Prostate gland (tissue), 2 donors: Measurements from ENCODE around the gene MTFR1L. TPM values are rescaled to one million over a fixed set of nuclear protein-coding genes. Genes with fewer than 3 reads are reported as not detected.

Experiments
- DNase-seq: peaks from one replicate; pipeline ENCODE4 v3.0.0-alpha.2; 2019; ENCODE audit warnings: low spot score
- H3K27ac ChIP-seq, 2 donors: fragments of 200-600 bp; sonication (generic); 2 replicates each; pipeline ENCODE4 v1.5.1; 2017 to 2019
- H3K27me3 ChIP-seq: fragments of 200-600 bp; sonication (generic); replicated peaks from 2 replicates; pipeline ENCODE4 v1.5.1; 2019; ENCODE audit not compliant: insufficient read depth
- H3K36me3 ChIP-seq, 2 donors: fragments of 200-600 bp; sonication (generic); 1 replicate in 1 of 2; 2 replicates in 1 of 2; pipeline versions ENCODE4 v1.5.1 to v1.8.1; 2017 to 2019
- H3K4me1 ChIP-seq: fragments of 200-600 bp; sonication (generic); replicated peaks from 2 replicates; pipeline ENCODE4 v1.5.1; 2019
- H3K4me3 ChIP-seq, 2 donors: fragments of 200-600 bp; sonication (generic); 2 replicates each; pipeline ENCODE4 v1.5.1; 2017 to 2019
- H3K9me3 ChIP-seq: fragments of 200-600 bp; sonication (generic); 2 replicates; pipeline ENCODE4 v1.5.1; 2017
- POLR2A ChIP-seq: fragments of 450-650 bp; IDR thresholded peaks from one replicate; pipeline ENCODE4 v1.6.1; 2016; ENCODE audit warnings: antibody characterized with exemption, mild to moderate bottlenecking
- POLR2AphosphoS5 ChIP-seq: sonication (generic); formaldehyde crosslinking; IDR thresholded peaks from one replicate; pipeline ENCODE4 v1.6.1; 2017; ENCODE audit warnings: antibody characterized with exemption
- WGBS: methylation state at CpG from one replicate; pipeline ENCODE4 v1.1.5; 2018; 5-methylcytosine and 5-hydroxymethylcytosine counted together
- intact Hi-C: fragments of 100-400 bp; cut with DNase I; formaldehyde crosslinking; loops from one replicate; pipeline ENCODE4 v1.14.2; 2022
- total RNA-seq, 2 donors: library from RNA; depleted of rRNA; stranded (reverse); fragments of >200 nt; gene quantifications; one replicate each; pipeline ENCODE4 v1.1.0, GENCODE V29; 2016
- TF ChIP-seq, protein P1 (sequence below), 4 experiments: fragments of 200-600 bp in 2 of 4; fragments of 450-650 bp in 2 of 4; sonication (generic) in 2 of 4; IDR thresholded peaks; 1 replicate in 3 of 4; 2 replicates in 1 of 4; pipeline ENCODE4 v1.5.1; 2016 to 2019; ENCODE audit warnings: antibody characterized with exemption in 4 of 4, mild to moderate bottlenecking in 2 of 4, moderate library complexity in 2 of 4

The MTFR1L gene
- total RNA-seq, 2 donors from 2014 or later = 82.2 to 112 TPM

DNA sequence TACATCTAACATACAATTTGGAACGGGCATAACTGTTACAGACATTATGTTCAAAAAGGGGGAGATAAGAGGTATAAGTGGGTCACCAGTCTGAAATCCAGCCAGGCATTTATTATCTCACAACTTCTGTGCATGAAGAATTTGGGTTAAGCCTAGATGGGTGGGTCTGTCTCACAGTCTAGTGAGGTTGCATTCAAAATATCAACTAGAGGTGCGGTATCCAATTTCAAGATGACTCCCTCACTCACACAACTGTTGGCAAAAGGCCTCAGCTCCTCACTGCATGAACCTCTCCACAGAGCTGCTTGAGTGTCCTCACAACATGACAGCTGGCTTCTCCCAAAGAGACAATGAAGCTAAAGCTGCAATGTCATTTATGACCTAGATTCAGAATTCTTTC is 34.8 kb downstream of the MTFR1L start:
- no peak for DNase-seq
- no peaks in the 10 kb centered on the region for H3K36me3 ChIP-seq
- H3K27me3 ChIP-seq = no peaks in the 10 kb centered on the region
- TF ChIP-seq, protein P1, sequence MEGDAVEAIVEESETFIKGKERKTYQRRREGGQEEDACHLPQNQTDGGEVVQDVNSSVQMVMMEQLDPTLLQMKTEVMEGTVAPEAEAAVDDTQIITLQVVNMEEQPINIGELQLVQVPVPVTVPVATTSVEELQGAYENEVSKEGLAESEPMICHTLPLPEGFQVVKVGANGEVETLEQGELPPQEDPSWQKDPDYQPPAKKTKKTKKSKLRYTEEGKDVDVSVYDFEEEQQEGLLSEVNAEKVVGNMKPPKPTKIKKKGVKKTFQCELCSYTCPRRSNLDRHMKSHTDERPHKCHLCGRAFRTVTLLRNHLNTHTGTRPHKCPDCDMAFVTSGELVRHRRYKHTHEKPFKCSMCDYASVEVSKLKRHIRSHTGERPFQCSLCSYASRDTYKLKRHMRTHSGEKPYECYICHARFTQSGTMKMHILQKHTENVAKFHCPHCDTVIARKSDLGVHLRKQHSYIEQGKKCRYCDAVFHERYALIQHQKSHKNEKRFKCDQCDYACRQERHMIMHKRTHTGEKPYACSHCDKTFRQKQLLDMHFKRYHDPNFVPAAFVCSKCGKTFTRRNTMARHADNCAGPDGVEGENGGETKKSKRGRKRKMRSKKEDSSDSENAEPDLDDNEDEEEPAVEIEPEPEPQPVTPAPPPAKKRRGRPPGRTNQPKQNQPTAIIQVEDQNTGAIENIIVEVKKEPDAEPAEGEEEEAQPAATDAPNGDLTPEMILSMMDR (IDR thresholded peaks at IDR 0.05) = no peak
- TF ChIP-seq POLR2AphosphoS5 (no peak), POLR2A (no peak)
- 92% methylated on average over 2 of the region's 2 CpGs for WGBS
- H3K9me3 ChIP-seq = no peaks in the 10 kb centered on the region
- no peak overlapping the region for H3K4me3 ChIP-seq
- peaks cover 7% of the 10 kb centered on the region for H3K4me1 ChIP-seq
- intact Hi-C loops = no loop called here
- no peak overlapping the region for H3K27ac ChIP-seq

DNA sequence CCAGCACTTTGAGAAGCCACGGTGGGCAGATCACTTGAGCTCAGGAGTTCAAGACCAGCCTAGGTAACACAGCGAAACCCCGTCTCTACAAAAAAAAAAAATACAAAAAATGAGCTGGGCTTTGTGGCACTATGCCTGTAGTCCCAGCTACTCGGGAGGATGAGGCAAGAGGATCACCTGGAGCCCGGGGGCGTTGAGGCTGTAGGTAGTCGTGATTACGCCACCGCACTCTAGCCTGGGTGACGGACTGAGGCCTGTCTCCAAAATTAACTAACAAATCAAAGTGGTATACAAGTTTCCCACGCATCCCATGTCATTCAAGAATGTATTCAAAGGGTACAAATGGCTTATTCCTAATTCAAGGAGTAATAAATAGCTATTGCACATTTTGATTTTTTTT is 37.1 kb downstream of the MTFR1L start:
- no peaks in the 10 kb centered on the region for H3K9me3 ChIP-seq
- H3K27me3 ChIP-seq = no peaks in the 10 kb centered on the region
- TF ChIP-seq, protein P1 (IDR thresholded peaks at IDR 0.05) = no peak
- TF ChIP-seq POLR2AphosphoS5 = no peak
- no peak for TF ChIP-seq POLR2A
- peaks cover 7% of the 10 kb centered on the region for H3K4me1 ChIP-seq
- H3K36me3 ChIP-seq = no peaks in the 10 kb centered on the region
- intact Hi-C loops = no loop called here
- WGBS = 91% methylated on average over 11 of the region's 11 CpGs
- H3K27ac ChIP-seq = no peak overlapping the region
- no peak overlapping the region for H3K4me3 ChIP-seq
- no peak for DNase-seq

DNA sequence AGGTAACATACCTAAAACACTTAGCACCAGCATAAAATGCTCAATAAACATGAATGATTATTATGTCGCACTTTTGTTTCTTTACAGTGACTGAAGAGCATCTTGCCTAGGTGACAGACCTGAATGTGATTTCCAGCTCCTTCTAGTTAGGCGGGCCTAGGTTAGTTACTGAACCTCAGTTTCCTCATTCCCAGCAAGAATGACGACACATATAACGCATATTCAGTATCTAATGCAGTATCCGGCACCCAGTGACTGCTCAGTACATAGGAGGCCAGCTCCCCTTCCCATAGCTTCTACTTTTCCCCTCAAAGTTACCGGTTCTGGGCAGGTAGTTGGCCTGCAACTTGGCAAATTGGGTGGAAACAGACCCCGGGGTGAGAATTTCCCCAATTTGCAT is 38.7 kb downstream of the MTFR1L start:
- DNase-seq = no peak
- Histone ChIP-seq H3K27me3 (no peaks in the 10 kb centered on the region), H3K4me3 (no peak overlapping the region), H3K36me3 (no peaks in the 10 kb centered on the region), H3K4me1 (peaks cover 7% of the 10 kb centered on the region), H3K9me3 (no peaks in the 10 kb centered on the region), H3K27ac (no peak overlapping the region)
- 46% methylated on average over 7 of the region's 7 CpGs for WGBS
- intact Hi-C loops = no loop called here
- TF ChIP-seq, protein P1 (IDR thresholded peaks at IDR 0.05) = no peak
- no peak for TF ChIP-seq POLR2A
- TF ChIP-seq POLR2AphosphoS5 = no peak

DNA sequence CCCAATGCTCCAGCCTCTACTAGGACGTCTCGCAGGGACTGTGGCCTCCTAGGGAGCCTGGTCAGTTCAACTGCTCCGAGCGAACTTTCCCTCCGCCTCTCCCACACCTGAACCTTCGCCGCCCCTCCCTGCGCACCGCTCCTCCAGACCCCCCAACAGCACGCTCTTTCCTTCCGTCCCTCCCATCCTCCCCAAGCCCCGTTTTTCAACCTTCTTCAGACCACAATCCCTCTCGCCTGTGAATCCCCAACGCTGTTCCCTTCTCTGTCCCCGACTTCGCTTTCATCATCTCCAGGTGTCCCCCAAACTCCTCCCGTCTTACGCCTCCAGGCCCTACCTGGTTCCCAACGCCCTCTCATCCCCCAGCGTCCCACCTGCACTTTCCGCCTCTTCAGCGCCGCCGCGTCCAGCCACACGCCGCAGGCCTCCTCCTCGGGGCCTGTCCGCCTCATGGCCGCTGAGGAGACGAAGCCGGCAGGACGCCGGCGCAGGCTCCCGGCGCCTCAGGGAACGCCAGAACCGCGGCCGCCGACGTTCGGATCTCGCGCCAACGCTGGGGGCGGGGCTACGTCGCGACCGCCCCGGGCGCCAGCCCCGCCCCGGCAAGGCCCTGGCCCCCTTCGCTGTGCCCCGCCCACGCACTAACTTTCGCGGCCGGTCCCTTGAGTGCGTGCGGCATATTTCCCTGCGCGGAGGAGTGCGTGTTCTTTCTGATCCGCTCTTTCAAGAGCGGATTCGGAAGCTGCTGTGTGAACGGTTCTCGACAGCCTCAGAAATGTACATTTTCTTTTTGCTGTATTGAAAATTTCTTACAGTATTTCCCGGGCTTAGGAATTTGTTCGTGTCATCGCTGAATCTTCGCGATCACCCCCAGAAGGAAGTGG is 39.4 kb downstream of the MTFR1L start, which contains the start of gene AUNIP:
Gene AUNIP, minus strand, starts transcription at position 552 of the 884 bp plus-strand sequence. Its CDS starts 100 bp downstream, at position 452.
- Histone ChIP-seq H3K36me3 (no peaks in the 10 kb centered on the region), H3K27ac (peak within 1 kb of the TSS; percentile 70 to 71), H3K4me1 (peaks cover 7% of the 10 kb centered on the region), H3K27me3 (no peaks in the 10 kb centered on the region), H3K4me3 (peak within 1 kb of the TSS; percentile 34 to 41), H3K9me3 (no peaks in the 10 kb centered on the region)
- peak; percentile 74 for TF ChIP-seq POLR2A
- TF ChIP-seq, protein P1 (IDR thresholded peaks at IDR 0.05) = no peak
- peak; percentile 77 for TF ChIP-seq POLR2AphosphoS5
- DNase-seq = peak; percentile 77
- intact Hi-C loops = no loop called here
- 2% methylated on average over 63 of the region's 77 CpGs for WGBS
